ENCODE results near the gene SENP2. TPM values are rescaled to one million over a fixed set of nuclear protein-coding genes. Genes with fewer than 3 reads are reported as not detected.
A peak's percentile ranks its signal among the peaks of the same experiment; 100 is the strongest.

SENP2 gene
- total and polyA plus RNA-seq, 9 of the 15 experiments (the other 6 are each of a cell fraction or from before 2014, with no cell fraction given): 11.8 to 67.1 (median 41.1) TPM

- no peak for TF ChIP-seq RB1 (IDR thresholded peaks at IDR 0.05; ENCODE audit: low read depth)
- no peak for TF ChIP-seq ZBED1 (IDR thresholded peaks at IDR 0.05)
- TF ChIP-seq NR2C1 (IDR thresholded peaks at IDR 0.05): no peak
- no peak for TF ChIP-seq NR2C1 (tag; IDR thresholded peaks at IDR 0.05)
- no peak for TF ChIP-seq RREB1 (CRISPR knock-in tag; IDR thresholded peaks at IDR 0.05)
- TF ChIP-seq HMGN3 (IDR thresholded peaks at IDR 0.05; ENCODE audit: borderline replicate concordance, extremely low read depth, insufficient read length, low read depth, low read length): no peak
- no peak for TF ChIP-seq GTF2E2 (tag; IDR thresholded peaks at IDR 0.05)
- TF ChIP-seq TAF9B (IDR thresholded peaks at IDR 0.05; ENCODE audit: partially characterized antibody): no peak
- TF ChIP-seq ZNF347 (CRISPR knock-in tag; IDR thresholded peaks at IDR 0.05; ENCODE audit: low read depth): no peak
- no peak for TF ChIP-seq SIN3B (IDR thresholded peaks at IDR 0.05; ENCODE audit: low read depth)
- 0 out of 2 replicates have a peak, but pooled peaks have one; percentile 18 for TF ChIP-seq ZC3H11A (IDR thresholded peaks at IDR 0.05; ENCODE audit: low read depth, low read length)
- no peak for TF ChIP-seq ETS2 (tag; IDR thresholded peaks at IDR 0.05; ENCODE audit: borderline replicate concordance, poor library complexity, severe bottlenecking)
- TF ChIP-seq ATF6 (CRISPR knock-in tag; IDR thresholded peaks at IDR 0.05): no peak
- no peak for TF ChIP-seq PATZ1 (CRISPR knock-in tag; IDR thresholded peaks at IDR 0.05; ENCODE audit: borderline replicate concordance)
- TF ChIP-seq EWSR1 (IDR thresholded peaks at IDR 0.05; ENCODE audit: borderline replicate concordance, low read depth, partially characterized antibody): no peak
- TF ChIP-seq CREBBP (IDR thresholded peaks at IDR 0.05; ENCODE audit: low read depth, low read length): no peak
- no peak for TF ChIP-seq SUPT5H (IDR thresholded peaks at IDR 0.05)
- no peak for TF ChIP-seq MTA1 (IDR thresholded peaks at IDR 0.05; ENCODE audit: borderline replicate concordance)
Observed at GRCh38 chr3:185659942-185660921, 74.1 kb downstream of the SENP2 start (continued).
